Left colon (tissue), 2 donors: ENCODE data around the gene MIPOL1. TPM values are rescaled to one million over a fixed set of nuclear protein-coding genes. Genes with fewer than 3 reads are reported as not detected.
A peak's percentile ranks its signal among the peaks of the same experiment; 100 is the strongest.
"Not testable (repeated sequence)": the region's sequence is repeated elsewhere in the genome, so short reads cannot be mapped to it uniquely, and the experiment has no call there.

Source experiments
- ATAC-seq: fragments of 200-7000 bp; cut with Tn5 transposase; one replicate; pipeline ENCODE4 v1.9.1; 2020; ENCODE audit warnings: mild to moderate bottlenecking, moderate library complexity
- DNase-seq, 2 donors: peaks; one replicate each; pipeline ENCODE4 v3.0.0-alpha.2; 2020
- intact Hi-C, 2 donors: fragments of 100-400 bp; cut with DNase I in 1 of 2; cut with micrococcal nuclease in 1 of 2; formaldehyde crosslinking; loops; one replicate each; pipeline versions ENCODE4 v1.11.2 to v1.14.0; 2022; cut with DNase I, micrococcal nuclease
- total RNA-seq, 2 donors: library from RNA; stranded (reverse); fragmentation: NEBNext Ultra II Directional; extraction: Animal tissue kit (Norgen Biotek cat#: 25700); gene quantifications; one replicate each; pipeline ENCODE4 v1.2.1, GENCODE V29; 2021
- donor health status: DM: no; HTN: no; CAD: no.
- donor health status: DM: yes; HTN: yes; CAD: no.

Gene MIPOL1
- total RNA-seq, 2 donors from 2014 or later, result 5.1 to 9.1 TPM

DNA sequence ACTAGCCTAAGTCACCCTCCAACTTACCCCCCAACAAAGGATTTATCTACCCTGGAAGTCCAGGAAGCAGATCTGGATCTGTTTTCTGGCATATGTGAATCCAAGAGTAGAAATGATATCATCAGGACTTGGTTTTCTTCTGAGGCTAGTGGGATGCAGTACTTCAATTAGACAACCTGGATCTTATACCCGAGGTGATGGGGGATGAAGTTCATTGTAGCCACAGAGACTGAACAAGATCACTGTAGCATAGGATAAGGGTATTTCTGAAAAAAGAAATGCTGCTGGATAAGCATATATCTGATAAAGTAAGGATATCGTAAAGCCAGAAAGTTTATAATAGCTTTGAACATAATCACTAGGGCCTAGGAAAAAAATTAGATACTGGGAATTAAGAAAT, 222.9 kb downstream of the MIPOL1 start:
- intact Hi-C loops, result no loop called here
- ATAC-seq, result no peak
- no peak for DNase-seq

DNA sequence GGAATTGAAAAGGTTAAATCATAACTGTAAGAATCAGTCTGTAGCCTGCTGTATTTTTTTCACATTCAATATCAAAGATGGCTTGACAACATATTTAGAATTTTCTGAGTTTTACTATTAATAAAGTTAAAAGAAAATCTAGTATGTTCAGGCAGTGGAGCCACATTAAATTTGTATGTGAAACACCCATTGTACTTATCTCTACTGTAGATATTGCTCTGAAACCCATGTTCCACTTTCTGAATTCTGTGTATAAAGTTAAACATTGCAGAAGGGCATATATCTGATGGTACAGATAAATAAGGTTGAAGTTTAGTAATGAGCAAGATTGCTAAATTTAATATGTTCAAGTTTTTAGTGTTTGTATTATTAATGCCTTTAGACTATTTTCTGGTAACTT, 224.6 kb downstream of the MIPOL1 start:
- intact Hi-C loops, result no loop called here
- ATAC-seq (no peak), DNase-seq (no peak)

DNA sequence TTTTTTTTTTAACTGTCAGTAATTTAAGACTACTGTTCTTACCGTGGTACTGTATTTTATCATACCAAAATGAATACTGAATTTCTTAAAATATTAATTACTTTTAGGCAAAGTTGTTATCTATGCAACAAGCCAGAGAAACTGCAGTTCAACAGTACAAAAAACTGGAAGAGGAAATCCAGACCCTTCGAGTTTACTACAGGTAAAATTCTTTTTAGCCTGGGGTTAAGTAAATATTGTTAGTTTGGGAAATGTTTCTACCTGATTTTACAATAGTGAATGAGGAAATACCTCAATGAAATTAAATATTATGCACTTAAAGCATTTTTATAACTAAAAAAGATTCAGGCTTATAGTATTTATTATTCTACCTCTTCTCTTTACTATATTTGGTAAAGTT, 225.0 kb downstream of the MIPOL1 start:
- intact Hi-C loops, result no loop called here
- DNase-seq (no peak), ATAC-seq (no peak)

DNA sequence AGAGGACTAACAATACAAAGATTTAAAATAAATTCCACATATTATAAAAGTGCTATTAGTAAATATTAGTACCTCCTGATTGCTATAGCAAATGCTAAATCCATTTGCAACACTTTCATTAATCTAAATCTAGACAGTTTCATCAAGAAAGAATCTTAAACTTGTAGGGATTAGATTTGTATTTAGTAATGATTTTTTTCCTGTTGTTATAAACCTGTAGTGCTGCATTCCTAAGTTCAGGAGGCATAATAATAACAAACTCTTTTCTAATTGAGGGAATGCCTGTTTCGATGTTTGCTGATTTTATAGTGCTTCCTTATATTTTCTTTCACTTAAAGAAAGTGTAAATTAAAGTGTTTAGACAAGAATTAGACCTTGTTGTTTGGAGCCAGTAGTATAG, 231.2 kb downstream of the MIPOL1 start:
- intact Hi-C loops, result no loop called here
- no peak for DNase-seq
- no peak for ATAC-seq

DNA sequence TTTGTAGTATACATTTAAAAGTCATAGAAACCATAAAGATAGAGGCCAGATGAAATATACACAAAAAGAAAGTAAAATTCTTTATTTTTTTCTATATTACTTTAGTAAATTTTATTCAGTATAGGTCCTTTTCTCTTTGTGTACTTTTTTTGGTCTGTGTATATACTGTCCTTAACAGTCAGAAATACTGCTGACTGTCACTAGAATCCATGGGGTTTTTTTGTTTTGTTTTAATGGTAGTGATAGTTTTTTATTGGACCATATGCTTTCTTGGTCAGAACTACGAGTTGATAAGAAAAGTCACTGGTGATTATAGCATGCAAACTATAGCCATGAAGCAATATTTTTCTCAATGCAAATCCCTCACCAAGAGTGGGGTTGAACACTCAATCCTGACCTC, 231.9 kb downstream of the MIPOL1 start:
- intact Hi-C loops, result no loop called here
- DNase-seq (no peak), ATAC-seq (peak; percentile 20)

DNA sequence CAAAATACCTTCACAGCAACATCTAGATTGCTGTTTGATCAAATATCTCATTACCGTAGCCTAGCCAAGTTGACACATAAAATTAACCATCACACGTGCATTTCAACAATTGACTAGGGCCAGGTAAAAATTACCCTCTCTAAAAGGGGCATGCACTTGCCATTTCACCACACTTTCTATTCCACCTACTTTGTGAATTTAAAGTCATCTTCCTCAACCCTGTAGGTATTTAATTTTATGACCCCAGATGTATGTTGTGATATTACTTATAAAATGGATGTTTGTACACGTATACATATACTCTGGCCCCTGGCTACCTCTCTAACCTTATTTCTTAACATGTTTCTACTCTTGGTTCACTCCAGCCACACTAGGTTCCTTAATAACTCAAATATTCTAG, 237.1 kb downstream of the MIPOL1 start:
- ATAC-seq (no peak), DNase-seq (no peak)
- intact Hi-C loops, result no loop called here

DNA sequence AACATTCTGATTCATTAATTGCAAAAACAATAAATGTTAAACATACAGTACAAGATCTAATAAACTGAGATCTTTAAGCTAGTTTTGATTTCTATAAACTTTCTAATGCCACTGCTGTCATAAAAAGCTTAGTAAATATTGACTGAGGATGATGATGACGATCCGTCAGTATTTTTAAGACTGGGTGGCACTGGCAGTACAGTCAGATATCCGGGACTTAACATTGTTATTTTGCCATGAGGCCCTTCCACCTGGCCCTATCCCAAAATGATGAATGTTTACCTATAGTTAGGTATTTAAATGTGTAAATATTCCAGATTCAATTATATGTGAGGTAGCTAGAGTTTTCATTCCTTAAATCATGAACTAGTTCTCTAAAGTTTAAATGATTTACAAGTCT, 238.8 kb downstream of the MIPOL1 start:
- peak; percentile 87 for ATAC-seq
- intact Hi-C loops, result no loop called here
- peak in 1 of 2 donors; percentile 27 for DNase-seq

DNA sequence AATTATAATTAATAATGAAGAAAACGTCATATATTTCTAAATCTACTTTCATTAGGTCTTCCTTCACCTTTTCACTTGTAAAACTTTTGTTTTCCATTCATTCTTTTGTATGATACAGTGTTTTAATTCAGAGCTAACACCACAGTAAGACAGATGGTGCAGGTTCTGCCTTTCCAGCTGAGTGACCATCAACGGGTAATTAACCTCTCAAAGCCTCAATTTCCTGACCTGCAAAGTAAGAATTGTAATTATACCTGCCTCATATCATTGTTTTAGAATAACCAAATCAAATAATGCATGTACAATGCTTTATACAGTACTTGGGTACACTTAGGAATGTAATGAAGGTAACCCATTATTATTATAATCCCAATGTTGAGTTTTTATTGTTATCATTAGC, 239.8 kb downstream of the MIPOL1 start:
- no peak for ATAC-seq
- DNase-seq, result no peak
- intact Hi-C loops, result no loop called here

DNA sequence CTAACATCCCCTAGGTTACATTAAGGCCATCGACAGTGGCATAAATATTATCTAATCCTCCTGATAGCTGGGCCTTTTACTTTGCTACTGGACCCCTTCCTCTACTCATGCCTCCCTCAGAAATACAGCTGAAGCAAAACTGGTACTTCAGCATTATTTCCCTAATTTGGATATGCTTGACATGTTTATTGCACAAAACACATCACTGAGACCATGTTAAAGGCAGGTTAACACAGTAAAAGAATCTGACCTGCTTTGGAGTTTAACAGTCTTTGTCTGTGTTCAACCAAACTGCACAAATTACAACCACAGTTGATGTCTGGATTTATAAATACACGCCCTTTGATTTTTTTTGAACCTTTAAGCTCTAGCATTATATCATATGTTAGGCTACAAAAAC, 240.7 kb downstream of the MIPOL1 start:
- no peak for ATAC-seq
- intact Hi-C loops, result no loop called here
- no peak for DNase-seq

DNA sequence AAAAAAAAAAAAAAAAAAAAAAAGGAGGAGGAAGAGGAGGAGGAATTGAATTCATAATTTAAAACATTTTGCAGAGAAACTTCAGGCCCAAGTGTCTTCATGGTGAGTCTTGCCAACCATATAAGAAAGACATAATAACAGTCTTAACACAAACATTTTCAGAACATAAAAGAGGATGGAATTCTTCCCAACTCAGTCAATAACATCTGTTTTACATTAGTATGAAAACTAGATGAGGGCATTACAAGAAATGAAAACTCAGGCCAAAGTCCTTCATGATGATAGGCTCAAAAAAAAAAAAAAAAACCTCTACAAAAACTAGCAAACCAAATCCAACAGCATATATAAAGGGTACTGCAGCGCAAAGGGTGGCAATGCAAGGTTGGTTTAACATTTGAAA, 245.7 kb downstream of the MIPOL1 start:
- intact Hi-C loops, result no loop called here
- no peak for ATAC-seq

DNA sequence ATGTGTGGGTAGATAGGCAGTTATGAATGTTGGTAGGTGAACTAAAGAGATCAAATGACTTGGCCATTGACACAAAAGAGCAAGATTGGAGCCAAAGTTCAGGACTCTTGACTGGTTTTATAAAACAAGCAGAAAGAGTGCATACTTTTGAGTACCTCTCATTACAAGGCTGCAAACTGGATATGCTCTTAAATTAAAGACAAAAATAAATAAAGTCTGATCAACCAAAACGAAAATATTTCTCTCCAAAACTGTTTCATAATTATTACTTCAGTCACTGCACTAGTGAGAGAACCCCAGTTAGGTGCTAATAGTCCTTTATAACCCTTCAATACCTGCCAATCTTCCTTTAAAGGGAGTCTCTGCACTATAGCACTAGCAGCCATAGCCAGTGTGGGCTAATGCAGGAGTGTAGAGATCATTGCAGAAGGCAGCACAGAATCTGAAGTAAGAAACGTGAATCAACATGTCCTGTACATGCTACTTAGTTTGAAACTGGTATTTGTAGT, 250.2 kb downstream of the MIPOL1 start:
- DNase-seq (no peak), ATAC-seq (no peak)
- intact Hi-C loops, result no loop called here

More for the DNA sequence above, 245.7 kb downstream of the MIPOL1 start:
- DNase-seq, result no peak

DNA sequence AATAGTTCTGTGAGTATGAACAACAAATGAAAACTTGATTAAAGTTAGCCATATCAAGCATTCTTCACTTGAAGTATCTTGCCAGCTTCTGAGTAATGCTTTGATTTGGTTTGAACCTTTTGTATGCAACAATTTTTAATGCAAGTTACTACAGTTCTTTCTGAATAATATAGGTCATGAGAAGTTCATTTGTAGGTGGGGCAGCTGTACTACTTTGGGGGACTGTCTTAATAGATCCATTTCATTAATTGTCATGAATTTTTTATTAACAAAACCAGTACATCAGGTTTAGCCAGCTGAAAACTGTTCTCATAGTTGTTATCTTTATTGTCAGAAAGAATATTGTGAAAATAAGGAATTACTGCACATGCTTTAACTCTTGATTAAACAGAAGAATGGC, 254.6 kb downstream of the MIPOL1 start:
- DNase-seq (no peak), ATAC-seq (no peak)

DNA sequence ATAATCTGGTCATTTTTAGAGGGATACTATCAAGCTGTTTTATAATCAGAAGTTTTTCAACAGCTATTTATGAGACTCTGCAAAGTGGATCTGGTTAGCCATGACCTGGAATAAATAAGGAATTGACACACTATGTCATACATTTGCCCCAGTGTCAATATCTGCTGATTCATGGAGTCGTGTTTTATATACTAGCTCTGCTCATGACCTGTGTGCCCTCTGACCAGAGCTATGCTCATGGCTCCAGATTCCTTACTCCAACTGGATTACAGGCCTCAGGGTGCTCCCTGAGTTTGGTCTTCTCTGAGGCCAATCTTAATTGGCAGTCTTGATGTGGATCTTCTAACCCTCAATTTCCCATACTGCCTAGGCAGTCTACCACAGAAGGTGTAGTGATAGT, 256.2 kb downstream of the MIPOL1 start:
- ATAC-seq, result no peak
- intact Hi-C loops, result no loop called here
- no peak for DNase-seq

More for the DNA sequence above, 254.6 kb downstream of the MIPOL1 start:
- intact Hi-C loops, result no loop called here

DNA sequence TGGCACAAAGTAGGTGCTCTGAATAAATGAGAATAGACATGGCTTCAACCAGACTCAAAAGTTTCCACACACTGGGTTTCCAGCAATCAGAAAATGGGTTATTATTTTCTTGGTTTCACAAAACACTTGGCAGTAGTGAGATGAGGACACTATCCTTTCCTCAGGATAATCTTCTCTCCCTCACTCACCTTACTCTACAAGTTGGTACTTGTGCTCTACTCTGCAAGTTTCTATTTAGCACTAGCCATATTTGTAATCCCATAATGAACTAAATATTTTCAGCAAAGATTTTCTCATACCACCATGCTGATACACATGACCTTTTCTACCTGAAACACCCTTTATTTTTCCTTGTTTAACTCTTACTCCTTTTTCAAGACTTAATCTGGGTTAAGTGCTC, 259.6 kb downstream of the MIPOL1 start:
- DNase-seq (no peak), ATAC-seq (no peak)
- intact Hi-C loops, result no loop called here

DNA sequence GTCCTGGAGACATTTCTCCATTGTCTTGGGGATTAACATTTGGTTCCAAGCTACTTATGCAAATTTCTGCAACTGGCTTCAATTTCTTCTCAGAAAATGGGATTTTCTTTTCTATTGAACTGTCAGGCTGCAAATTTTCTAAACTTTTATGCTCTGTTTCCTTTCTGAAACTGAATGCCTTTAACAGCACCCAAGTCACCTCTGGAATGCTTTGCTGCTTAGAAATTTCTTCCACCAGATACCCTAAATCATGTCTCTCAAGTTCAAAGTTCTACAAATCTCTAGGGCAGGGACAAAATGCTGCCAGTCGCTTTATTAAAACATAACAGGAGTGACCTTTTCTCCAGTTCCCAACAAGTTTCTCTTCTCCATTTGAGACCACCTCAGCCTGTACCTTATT, 264.7 kb downstream of the MIPOL1 start:
- DNase-seq, ATAC-seq, intact Hi-C loops: not testable (repeated sequence)

DNA sequence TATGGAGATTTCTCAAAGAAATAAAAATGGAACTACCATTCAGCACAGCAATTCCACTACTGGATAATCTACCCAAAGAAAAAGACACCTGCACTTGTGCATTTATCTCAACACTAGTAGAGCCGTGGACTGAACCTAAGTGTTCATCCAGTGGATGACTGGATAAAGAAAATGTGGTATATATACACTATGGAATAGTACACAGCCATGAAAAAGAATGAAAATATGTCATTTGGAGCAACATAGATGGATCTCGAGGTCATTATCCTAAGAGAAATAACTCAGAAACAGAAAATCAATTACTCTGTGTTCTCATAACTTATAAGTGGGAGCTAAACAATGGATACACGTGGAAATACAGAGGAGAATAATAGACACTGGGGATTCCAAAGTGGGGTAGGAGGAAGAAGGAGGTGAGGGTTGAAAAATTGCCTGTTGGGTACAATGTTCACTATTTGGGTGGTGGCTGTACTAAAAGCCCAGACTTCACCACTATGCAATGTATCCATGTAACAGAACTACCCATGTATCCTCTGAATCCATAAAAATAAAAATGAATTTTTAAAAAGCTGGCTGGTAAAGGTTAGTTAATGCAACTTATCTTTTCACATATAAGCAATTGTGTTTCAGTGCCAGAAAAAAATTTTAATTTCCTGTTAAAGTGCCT, 266.6 kb downstream of the MIPOL1 start:
- intact Hi-C loops, result no loop called here
- DNase-seq (no peak), ATAC-seq (no peak)

DNA sequence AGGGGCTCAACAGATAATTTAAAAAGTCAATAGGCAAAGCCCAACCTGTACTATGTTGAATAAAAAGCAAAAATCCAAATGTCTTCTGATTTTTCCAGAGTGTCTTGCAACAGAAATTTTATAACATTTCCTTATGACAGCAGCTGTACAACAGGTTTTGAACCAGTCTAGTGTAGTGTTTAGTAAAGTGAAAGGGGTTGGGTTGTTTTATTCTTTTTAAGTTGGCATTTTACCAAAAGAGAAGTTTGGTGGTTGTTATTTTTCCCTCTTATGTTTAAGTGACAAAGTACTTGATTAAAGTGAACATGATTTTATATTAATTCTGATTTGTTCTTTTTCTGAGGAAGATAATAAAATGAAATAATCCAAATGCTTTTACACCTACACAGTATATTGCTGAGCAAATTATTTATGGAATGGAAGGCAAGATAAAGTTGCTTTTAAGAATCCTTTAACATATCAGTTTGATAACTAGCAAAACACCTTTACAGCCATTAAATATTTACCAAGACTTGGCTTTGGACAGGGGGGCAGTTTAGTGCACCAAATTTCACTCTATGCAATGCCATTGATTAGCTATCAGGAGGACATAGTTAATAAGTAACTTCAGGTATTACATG, 268.4 kb downstream of the MIPOL1 start:
- ATAC-seq (peak; percentile 88), DNase-seq (no peak)
- intact Hi-C loops, result no loop called here

DNA sequence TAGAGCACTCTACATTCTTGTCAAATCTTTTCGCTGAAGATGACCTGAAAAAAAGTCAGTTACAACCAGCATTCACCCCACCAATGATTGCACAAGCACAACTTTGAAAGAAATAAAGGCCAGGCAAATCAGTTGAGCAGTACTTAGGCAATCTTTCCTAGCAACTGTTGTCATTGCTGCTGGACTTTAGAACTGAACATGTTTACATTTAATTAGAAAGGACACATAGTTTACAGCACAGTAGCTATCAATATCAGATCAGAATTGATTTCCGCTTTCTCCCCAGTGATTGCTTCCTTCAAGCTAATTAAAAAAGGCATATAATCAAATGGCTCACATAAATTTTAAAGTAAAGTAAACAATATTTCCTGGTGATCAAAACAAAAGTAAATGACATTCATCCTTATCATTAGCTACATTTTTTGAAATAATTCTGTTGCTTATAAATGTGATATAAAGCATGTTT, 268.9 kb downstream of the MIPOL1 start:
- DNase-seq (no peak), ATAC-seq (peak; percentile 93)
- intact Hi-C loops, result no loop called here

DNA sequence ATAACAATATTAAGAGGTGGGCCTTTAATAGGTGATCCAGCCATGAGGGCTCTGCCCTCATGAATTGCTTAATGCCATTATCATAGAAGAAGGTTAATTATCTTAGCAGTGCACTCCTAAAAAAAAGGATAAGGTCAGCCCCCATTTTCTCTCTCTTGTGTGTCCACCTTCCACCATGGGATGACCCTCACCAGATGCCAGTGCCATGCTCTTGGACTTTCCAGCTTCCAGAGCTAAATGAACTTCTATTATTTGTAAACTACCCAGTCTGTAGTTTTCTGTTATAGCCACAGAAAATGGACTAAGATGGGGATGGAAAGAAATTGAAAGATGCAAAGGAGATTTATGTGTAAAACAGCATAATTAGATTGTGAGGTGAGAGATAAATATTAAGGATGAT, 271.9 kb downstream of the MIPOL1 start:
- no peak for DNase-seq
- no peak for ATAC-seq
- intact Hi-C loops, result no loop called here

DNA sequence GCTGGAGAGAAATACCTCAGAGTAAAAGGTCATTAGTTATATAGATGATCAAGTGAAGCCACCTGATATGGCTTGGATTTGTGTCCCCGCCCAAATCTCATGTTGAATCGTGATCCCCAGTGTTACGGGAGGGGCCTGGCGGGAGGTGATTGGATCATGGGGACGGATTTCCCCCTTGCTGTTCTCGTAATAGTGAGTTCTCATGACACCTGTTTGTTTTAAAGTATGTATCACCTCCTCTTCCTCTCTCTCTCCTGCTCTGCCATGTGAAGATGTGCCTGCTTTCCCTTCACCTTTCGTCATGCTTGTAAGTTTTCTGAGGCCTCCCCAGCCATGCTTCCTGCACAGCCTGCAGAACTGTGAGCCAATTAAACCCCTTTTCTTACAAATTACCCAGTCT, 272.5 kb downstream of the MIPOL1 start:
- DNase-seq, result no peak
- intact Hi-C loops, result no loop called here
- ATAC-seq, result no peak

DNA sequence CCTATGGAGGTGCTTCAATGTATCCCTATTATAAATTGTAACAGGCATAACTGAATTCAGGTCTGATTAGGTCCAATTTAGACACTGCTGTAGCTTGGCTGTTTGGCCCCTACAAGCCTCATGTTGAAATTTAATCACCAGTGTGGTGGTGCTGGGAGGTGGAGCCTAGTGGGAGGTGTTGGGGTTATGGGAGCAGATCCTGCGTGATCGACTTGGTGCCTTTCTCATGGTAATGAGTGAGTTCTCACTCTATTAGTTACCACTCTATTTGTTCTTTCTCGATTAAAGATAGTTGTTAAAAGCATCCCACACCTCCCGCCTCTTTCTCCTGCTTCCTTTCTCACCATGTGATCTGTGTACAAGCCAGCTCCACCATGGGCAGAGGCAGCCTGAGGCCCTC, 275.2 kb downstream of the MIPOL1 start:
- intact Hi-C loops, result no loop called here
- ATAC-seq, result no peak
- DNase-seq, result no peak
